ENCODE results near the gene WWOX.

- no peak for TF ChIP-seq POLR2A (IDR thresholded peaks at IDR 0.05)
- TF ChIP-seq CTCF (IDR thresholded peaks at IDR 0.05 in 8 of 11, conservative IDR thresholded peaks at IDR 0.05 in 3 of 11), result no peak
Measured at GRCh38 chr16:79158337-79158736, 1058.9 kb downstream of the WWOX start.
